GM15510 (cell line): ENCODE measurements around the gene C2orf49.

Source experiments
- POLR2A ChIP-seq: IDR thresholded peaks from 3 replicates; pipeline ENCODE4 v1.6.1; 2011; ENCODE audit warnings: borderline replicate concordance; ENCODE audit not compliant: insufficient read length; ENCODE audit errors: extremely low read depth

The C2orf49 gene

GRCh38 chr2:105394951-105395611 lies 57.7 kb downstream of the C2orf49 start:
- no peak for TF ChIP-seq POLR2A

GRCh38 chr2:105395691-105396090 lies 58.4 kb downstream of the C2orf49 start:
- no peak for TF ChIP-seq POLR2A

GRCh38 chr2:105396254-105397024 lies 59.1 kb downstream of the C2orf49 start:
- no peak for TF ChIP-seq POLR2A

GRCh38 chr2:105397025-105397722 lies 59.8 kb downstream of the C2orf49 start:
- no peak for TF ChIP-seq POLR2A

- TF ChIP-seq POLR2A: no peak
Measured at GRCh38 chr2:105397953-105398335, 60.6 kb downstream of the C2orf49 start.

- no peak for TF ChIP-seq POLR2A
Measured at GRCh38 chr2:105398336-105399206, 61.2 kb downstream of the C2orf49 start, which contains the start of gene FHL2. FHL2 (minus strand) TSS chr2:105399051; CDS start chr2:105386516, 12,535 bp downstream.
